Mucosa of rectum (tissue), 2 donors: ENCODE data around the gene GPR152.
"Not testable (repeated sequence)": the region's sequence is repeated elsewhere in the genome, so short reads cannot be mapped to it uniquely, and the experiment has no call there.

ENCODE experiments used
- H3K27ac ChIP-seq, 2 donors: one replicate each; pipeline ENCODE4 v1.7.0; 2013; ENCODE audit warnings: inconsistent platforms in 2 of 2, low read depth in 2 of 2, low read length in 2 of 2
- H3K27me3 ChIP-seq, 2 donors: one replicate each; pipeline ENCODE4 v1.7.0; 2013; ENCODE audit warnings: low read length in 2 of 2; ENCODE audit not compliant: control insufficient read depth in 2 of 2, insufficient read depth in 2 of 2
- H3K36me3 ChIP-seq, 2 donors: one replicate each; pipeline ENCODE4 v1.7.0; 2013; ENCODE audit warnings: low read length in 2 of 2; ENCODE audit not compliant: control insufficient read depth in 2 of 2, insufficient read depth in 2 of 2
- H3K4me1 ChIP-seq, 2 donors: one replicate each; pipeline ENCODE4 v1.7.0; 2013; ENCODE audit warnings: low read length in 2 of 2, mild to moderate bottlenecking in 1 of 2; ENCODE audit not compliant: control insufficient read depth in 2 of 2, insufficient read depth in 2 of 2
- H3K4me3 ChIP-seq, 2 donors: one replicate each; pipeline ENCODE4 v1.7.0; 2013; ENCODE audit warnings: low read length in 2 of 2
- H3K9ac ChIP-seq, 2 donors: one replicate each; pipeline ENCODE4 v1.7.0; 2013; ENCODE audit warnings: low read length in 2 of 2, low read depth in 1 of 2, mild to moderate bottlenecking in 1 of 2
- H3K9me3 ChIP-seq, 2 donors: one replicate each; pipeline ENCODE4 v1.7.0; 2013; ENCODE audit warnings: low read length in 2 of 2; ENCODE audit not compliant: control insufficient read depth in 2 of 2
- donor health status: healthy.
- donor health status: Normal muscosa, but diverticular disease.

GPR152 gene

DNA sequence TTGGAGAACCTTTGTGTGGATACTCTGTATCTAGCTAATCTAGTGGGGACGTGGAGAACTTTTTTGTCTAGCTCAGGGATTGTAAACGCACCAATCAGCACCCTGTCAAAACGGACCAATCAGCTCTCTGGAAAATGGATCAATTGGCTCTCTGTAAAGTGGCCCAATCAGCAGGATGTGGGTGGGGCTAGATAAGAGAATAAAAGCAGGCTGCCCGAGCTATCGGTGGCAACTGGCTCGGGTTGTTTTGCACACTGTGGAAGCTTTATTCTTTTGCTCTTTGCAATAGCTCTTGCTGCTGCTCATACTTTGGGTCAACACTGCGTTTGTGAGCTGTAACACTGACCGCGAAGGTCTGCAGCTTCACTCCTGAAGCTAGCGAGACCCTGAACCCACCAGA is 24.2 kb upstream of the GPR152 start:
- H3K4me1 ChIP-seq, H3K9me3 ChIP-seq, H3K27me3 ChIP-seq, H3K27ac ChIP-seq, H3K36me3 ChIP-seq, H3K9ac ChIP-seq, H3K4me3 ChIP-seq: not testable (repeated sequence)

DNA sequence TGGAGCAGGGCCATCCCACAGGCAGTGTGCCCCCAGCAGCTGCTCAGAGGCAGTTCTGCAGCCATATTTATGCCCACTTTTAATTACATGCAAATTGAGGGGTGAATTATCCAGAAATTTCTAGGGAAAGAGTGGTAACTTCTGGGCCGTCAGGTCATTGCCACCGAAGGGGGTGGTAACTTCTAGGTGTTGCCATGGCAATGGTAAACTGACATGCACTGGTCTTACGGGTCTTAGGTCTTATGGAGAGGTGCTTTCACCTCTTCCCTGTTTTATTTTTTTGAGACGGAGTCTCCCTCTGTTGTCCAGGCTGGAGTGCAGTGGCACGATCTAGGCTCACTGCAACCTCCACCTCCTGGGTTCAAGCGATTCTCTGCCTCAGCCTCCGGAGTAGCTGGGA is 20.4 kb upstream of the GPR152 start:
- H3K4me1 ChIP-seq, result peaks cover 6 to 8% of the 10 kb centered on the region in 2 donors
- no peak overlapping the region for H3K9ac ChIP-seq
- no peaks in the 10 kb centered on the region for H3K9me3 ChIP-seq
- H3K27me3 ChIP-seq, result no peaks in the 10 kb centered on the region
- H3K4me3 ChIP-seq, result no peak overlapping the region
- H3K36me3 ChIP-seq, result no peaks in the 10 kb centered on the region
- H3K27ac ChIP-seq, result no peak overlapping the region

DNA sequence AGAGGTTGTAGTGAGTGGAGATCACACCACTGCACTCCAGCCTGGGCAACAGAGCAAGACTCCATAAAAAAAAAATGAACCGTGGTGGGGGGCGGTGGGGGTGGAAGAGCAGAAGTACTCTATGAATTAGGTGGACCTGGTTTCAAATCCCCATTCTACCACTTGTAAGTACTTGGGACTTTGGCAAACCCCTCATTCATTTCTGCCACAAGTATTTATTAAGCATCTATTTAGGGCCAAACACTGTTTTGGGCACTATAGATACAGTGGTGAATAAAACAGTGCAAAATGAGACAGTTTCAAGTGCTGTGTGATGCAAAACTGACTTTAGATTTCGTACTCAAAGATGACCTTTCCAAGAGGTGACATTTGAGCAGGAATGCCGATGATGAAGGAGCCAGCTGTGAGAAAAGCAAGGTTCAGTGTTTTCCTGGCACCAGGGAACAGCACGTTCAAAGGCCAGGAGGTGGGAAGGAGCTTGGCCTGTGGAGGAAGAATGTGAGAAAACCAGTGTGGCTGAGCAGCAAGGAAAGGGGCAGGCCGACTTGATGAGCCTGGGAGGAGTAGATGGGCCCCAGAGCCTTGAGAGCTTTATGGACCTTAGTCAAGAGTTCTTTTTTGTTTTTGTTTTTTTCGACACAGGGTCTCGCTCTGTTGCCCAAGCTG is 17.9 kb upstream of the GPR152 start:
- no peak overlapping the region for H3K27ac ChIP-seq
- H3K36me3 ChIP-seq, result no peaks in the 10 kb centered on the region
- peaks cover 10 to 15% of the 10 kb centered on the region in 2 donors for H3K4me1 ChIP-seq

DNA sequence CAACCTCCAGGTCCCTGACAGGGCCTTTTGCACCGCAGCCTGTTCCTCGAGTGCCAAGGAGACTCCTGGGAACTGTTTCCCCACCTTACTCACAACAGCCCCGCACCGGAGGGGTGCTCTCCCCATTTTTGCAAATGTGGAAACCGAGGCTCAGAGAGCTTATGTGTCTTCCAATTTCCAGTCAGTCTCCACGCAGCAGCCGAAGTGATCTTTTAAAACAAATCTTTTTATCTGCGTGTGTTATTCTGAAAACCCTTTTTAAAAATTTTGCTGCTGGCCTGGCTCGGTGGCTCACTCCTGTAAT is 16.9 kb upstream of the GPR152 start:
- H3K9me3 ChIP-seq, result no peaks in the 10 kb centered on the region
- H3K4me1 ChIP-seq, result peaks cover 15 to 19% of the 10 kb centered on the region in 2 donors
- H3K27me3 ChIP-seq, result no peaks in the 10 kb centered on the region
- H3K36me3 ChIP-seq, result no peaks in the 10 kb centered on the region
- H3K9ac ChIP-seq, result peak overlapping the region; percentile 80 to 97
- H3K4me3 ChIP-seq, result peak overlapping the region; percentile 76 to 86
- peak overlapping the region; percentile 72 to 82 for H3K27ac ChIP-seq

More for the DNA sequence above, 17.9 kb upstream of the GPR152 start:
- H3K4me3 ChIP-seq, result no peak overlapping the region
- H3K27me3 ChIP-seq, result no peaks in the 10 kb centered on the region
- no peaks in the 10 kb centered on the region for H3K9me3 ChIP-seq
- H3K9ac ChIP-seq, result no peak overlapping the region

DNA sequence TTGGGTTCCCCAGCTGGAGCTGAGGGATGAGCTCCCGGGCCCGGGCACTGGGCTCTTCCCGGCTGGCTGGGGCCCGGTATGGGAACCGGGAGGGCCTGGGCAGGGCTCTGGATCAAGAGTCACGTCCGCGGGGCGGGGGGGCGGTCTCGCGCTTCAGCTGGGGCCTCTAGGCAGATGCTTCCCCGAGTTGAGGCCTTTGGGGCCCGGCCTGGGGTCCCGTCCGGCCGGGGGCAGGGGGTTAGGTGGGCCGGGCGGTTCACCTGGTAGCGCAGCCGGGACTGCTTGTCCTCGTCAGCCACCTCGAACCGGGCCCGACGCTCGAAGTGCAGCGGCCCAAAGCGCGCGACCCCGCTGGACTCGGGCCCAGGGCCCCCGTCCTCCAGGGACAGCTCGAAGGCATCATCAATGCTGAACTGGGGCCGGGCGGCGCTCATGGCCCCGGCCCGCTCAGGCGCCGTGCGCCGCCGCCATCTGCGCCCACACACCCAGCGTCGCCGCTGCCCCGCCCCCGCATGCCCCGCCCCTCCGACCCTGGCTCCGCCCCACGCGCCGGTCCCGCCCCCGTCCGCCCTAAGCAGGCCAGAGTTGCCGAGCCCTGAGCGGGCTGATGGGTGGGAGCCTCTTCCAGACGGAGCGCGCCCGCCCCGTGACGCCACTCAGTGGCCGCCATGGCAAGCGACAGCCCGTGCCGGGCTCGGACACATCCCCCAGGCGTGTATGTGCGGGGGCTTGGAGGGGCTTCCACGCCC is 16.4 kb upstream of the GPR152 start, which contains the start of gene TMEM134:
TSS of gene TMEM134 (minus strand) at position 493 of the 749 bp plus-strand sequence. CDS start at position 434, 59 bp downstream.
- Histone ChIP-seq H3K4me3 (peak within 1 kb of the TSS; percentile 76 to 86), H3K27ac (peak within 1 kb of the TSS; percentile 79 to 88), H3K36me3 (no peaks in the 10 kb centered on the region), H3K27me3 (no peaks in the 10 kb centered on the region), H3K9ac (peak within 1 kb of the TSS; percentile 85 to 97), H3K4me1 (peaks cover 20 to 25% of the 10 kb centered on the region in 2 donors), H3K9me3 (no peaks in the 10 kb centered on the region)

DNA sequence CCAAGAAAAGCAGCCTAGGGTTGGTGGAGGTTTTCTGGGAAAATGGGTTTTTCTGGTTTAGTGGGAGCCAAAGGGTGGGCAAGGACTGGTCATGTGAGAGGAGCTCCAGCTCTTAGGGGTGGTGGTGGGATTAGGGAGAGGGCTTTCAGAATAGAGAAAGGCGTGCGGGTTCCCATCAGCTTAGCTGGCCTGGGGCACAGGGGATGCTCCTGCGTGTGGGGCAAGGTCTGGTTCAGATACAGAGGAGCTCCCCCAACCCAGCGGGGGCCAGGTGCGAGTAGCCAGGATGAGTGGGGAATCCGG is 15.9 kb upstream of the GPR152 start:
- peaks cover 24 to 27% of the 10 kb centered on the region in 2 donors for H3K4me1 ChIP-seq
- H3K9me3 ChIP-seq, result no peaks in the 10 kb centered on the region
- peak overlapping the region; percentile 79 to 88 for H3K27ac ChIP-seq
- H3K27me3 ChIP-seq, result no peaks in the 10 kb centered on the region
- H3K9ac ChIP-seq, result peak overlapping the region; percentile 85 to 86
- no peaks in the 10 kb centered on the region for H3K36me3 ChIP-seq
- H3K4me3 ChIP-seq, result peak overlapping the region; percentile 76 to 79

DNA sequence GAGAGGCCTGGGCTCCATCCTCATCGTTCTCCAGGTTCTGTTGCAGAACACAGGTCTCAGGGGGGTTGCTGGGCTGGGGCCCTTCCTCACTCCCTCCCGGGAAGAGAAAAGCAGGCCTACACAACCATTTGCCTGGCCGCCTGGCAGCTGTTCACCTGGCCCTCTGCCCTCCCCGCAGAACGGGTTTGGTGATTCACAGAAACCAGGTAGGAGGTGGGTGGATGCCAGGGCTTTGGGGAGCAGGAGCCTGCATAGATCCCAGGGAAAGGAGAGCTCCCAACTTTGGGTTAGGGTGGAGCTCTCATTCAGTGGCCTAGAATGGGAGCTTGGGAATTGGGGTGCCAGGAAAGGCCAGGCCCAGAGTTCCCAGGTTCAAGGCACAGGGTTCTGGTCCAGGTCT is 15.5 kb upstream of the GPR152 start:
- Histone ChIP-seq H3K36me3 (no peaks in the 10 kb centered on the region), H3K4me3 (peak overlapping the region; percentile 76 to 79), H3K27ac (peak overlapping the region; percentile 79 to 88), H3K27me3 (no peaks in the 10 kb centered on the region), H3K4me1 (peaks cover 24 to 27% of the 10 kb centered on the region in 2 donors), H3K9ac (peak overlapping the region; percentile 85 to 86), H3K9me3 (no peaks in the 10 kb centered on the region)

DNA sequence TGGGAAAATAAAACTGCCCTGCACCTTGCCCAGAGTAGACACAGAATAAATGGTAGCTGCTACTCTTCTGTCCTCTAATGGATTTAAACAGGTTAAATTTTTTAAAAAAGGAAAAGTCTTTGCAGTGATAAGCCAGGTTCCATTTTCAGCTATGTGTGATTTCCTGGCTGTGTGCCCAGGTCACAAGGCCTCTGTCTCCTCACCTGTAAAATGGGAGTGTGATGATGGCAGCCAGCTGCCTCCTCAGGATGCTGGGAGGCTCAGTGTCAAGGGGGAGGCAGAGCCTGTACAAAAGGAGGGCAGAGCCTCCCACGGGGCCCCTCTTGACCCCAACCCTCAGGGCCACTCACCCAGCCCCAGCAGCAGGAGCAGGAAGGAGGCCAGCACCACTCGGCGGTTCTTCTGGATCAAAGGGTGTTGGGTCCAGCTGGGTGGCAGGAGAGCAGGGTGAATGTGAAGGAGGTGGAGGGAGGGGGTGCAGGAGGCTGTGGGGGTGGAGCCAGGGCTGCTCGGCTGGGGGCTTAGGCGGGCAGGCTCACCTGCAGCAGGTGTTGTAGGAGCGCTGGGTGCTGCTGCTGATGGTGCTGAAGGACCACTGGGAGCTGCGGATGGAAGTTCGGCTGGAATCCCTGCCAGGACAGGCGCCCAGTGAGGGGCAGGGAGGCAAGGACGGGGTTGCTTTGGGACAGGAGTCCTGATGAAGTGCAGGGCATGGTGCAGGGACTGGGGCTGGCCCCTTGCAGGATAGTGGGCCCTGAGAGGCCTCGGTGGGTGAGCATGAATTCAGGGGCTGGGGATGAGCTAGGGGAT is 14.6 kb upstream of the GPR152 start:
- Histone ChIP-seq H3K27me3 (no peaks in the 10 kb centered on the region), H3K4me3 (no peak overlapping the region), H3K4me1 (peaks cover 24 to 27% of the 10 kb centered on the region in 2 donors), H3K27ac (no peak overlapping the region), H3K36me3 (no peaks in the 10 kb centered on the region), H3K9me3 (no peaks in the 10 kb centered on the region), H3K9ac (peak overlapping the region in 1 of 2 donors; percentile 24)

DNA sequence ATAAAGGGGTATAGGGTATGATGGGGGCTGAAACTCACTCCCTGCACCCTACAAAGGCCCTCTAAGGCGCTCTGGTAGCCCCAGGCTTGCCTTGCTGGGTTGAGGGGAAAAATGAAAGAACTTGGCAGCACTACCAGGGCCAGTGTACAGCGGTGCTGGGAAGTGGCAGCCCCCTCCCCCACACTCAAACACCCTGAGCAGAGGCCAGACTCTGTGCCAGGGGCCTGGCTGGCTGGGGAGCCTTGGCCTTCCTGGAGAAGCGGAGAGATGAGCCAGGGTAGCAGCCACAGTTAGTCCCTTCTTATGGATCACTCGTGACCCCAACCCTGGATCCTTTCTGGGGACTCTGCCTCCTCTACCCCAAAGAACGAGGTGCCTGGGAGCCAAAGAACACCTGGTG is 13.8 kb upstream of the GPR152 start:
- Histone ChIP-seq H3K9me3 (no peaks in the 10 kb centered on the region), H3K36me3 (no peaks in the 10 kb centered on the region), H3K9ac (no peak overlapping the region), H3K27me3 (no peaks in the 10 kb centered on the region), H3K27ac (no peak overlapping the region), H3K4me3 (no peak overlapping the region), H3K4me1 (peaks cover 24 to 27% of the 10 kb centered on the region in 2 donors)

DNA sequence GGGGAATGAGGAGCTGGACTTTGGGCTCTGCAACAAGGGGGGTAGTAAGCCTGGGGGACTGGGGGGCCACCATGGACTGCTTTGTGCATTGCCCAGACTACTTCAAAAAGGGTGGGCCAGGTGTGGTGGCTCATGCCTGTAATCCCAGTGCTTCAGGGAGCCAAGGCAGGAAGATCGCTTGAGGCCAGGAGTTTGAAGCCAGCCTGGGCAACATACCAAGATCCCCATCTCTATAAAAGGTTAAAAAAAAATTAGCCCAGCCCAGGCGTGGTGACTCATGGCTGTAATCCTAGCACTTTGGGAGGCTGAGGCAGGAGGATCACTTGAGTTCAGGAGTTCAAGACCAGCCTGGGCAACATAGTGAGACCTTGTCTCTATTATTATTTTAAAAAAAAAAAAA is 13.0 kb upstream of the GPR152 start:
- not testable (repeated sequence) for H3K36me3 ChIP-seq, H3K9me3 ChIP-seq, H3K27me3 ChIP-seq
- Histone ChIP-seq H3K9ac (peak overlapping the region in 1 of 2 donors; percentile 94), H3K4me3 (peak overlapping the region; percentile 81), H3K27ac (peak overlapping the region; percentile 97), H3K4me1 (peaks cover 24 to 27% of the 10 kb centered on the region in 2 donors)
